Brain pericyte (primary cell): ENCODE measurements around the gene WNT3.

Experiments
- DNase-seq: peaks from one replicate; pipeline ENCODE4 v3.0.0-alpha.2; 2012; ENCODE audit warnings: low read depth, low spot score

WNT3 gene

GRCh38 chr17:46732160-46732559, 86.3 kb downstream of the WNT3 start:
- no peak for DNase-seq

GRCh38 chr17:46730679-46731078, 87.8 kb downstream of the WNT3 start:
- no peak for DNase-seq

- no peak for DNase-seq
Measured at GRCh38 chr17:46730026-46730425, 88.5 kb downstream of the WNT3 start.

GRCh38 chr17:46727572-46728348, 90.7 kb downstream of the WNT3 start:
- DNase-seq, result no peak

- no peak for DNase-seq
Measured at GRCh38 chr17:46726206-46726605, 92.3 kb downstream of the WNT3 start.

- no peak for DNase-seq
Measured at GRCh38 chr17:46722662-46723285, 95.7 kb downstream of the WNT3 start.

GRCh38 chr17:46720408-46720807, 98.1 kb downstream of the WNT3 start:
- DNase-seq, result no peak

GRCh38 chr17:46719891-46720290, 98.6 kb downstream of the WNT3 start:
- DNase-seq, result no peak

GRCh38 chr17:46717999-46718398, 100.5 kb downstream of the WNT3 start:
- no peak for DNase-seq
